Endothelial cell of umbilical vein (primary cell): ENCODE results near the gene ARL3. TPM values are rescaled to one million over a fixed set of nuclear protein-coding genes. Genes with fewer than 3 reads are reported as not detected.

ENCODE experiments used
- BruUV-seq: library from RNA; stranded (reverse); fragments of 400-500 nt; replicated peaks from 2 replicates; lab custom pipeline; 2021; lab: Mats Ljungman, UMichigan
- CTCF ChIA-PET: fragments of 300-600, 350-600 bp; sonication (Branson Sonifier 250); formaldehyde crosslinking; loops from one replicate; lab custom pipeline; 2021; ENCODE audit warnings: antibody characterized with exemption, inconsistent platforms; lab: Charles Lee
- POLR2A ChIA-PET: fragments of 300-600, 350-600 bp; sonication (Branson Sonifier 250); formaldehyde crosslinking; loops from one replicate; lab custom pipeline; 2021; ENCODE audit warnings: antibody characterized with exemption, inconsistent platforms; lab: Charles Lee
- DNase-seq: peaks from one replicate; pipeline ENCODE4 v3.0.0-alpha.2; 2011; ENCODE audit warnings: low read depth, low spot score
- FAIRE-seq: peaks from 2 replicates; lab custom pipeline; 2011; peaks lifted over from hg19 to GRCh38; lab: Jason Lieb, UNC
- H2AFZ ChIP-seq: 2 replicates; pipeline ENCODE4 v1.6.0; 2012; ENCODE audit warnings: low read depth, low read length, control low read depth, inconsistent platforms
- H3K27ac ChIP-seq: 2 replicates; pipeline ENCODE4 v1.5.1; 2011; ENCODE audit warnings: low read depth, mild to moderate bottlenecking, control low read depth, low read length, moderate library complexity; ENCODE audit not compliant: insufficient read depth
- H3K27me3 ChIP-seq, 2 experiments: 2 replicates each; pipeline versions ENCODE4 v1.6.0 to v1.6.1; 2011; ENCODE audit warnings: low read length in 2 of 2, mixed read lengths in 1 of 2; ENCODE audit not compliant: control insufficient read depth in 2 of 2, insufficient read depth in 2 of 2
- H3K36me3 ChIP-seq, 2 experiments: 2 replicates in 1 of 2; 3 replicates in 1 of 2; pipeline ENCODE4 v1.5.1; 2011; ENCODE audit warnings: low read length in 2 of 2, mild to moderate bottlenecking in 1 of 2, moderate library complexity in 1 of 2; ENCODE audit not compliant: control insufficient read depth in 2 of 2, insufficient read depth in 2 of 2; ENCODE audit errors: extremely low read depth in 1 of 2
- H3K4me1 ChIP-seq: 3 replicates; pipeline ENCODE4 v1.5.1; 2011; ENCODE audit warnings: mild to moderate bottlenecking, low read length; ENCODE audit not compliant: control insufficient read depth, insufficient read depth; ENCODE audit errors: extremely low read depth
- H3K4me2 ChIP-seq: 2 replicates; pipeline ENCODE4 v1.6.1; 2011; ENCODE audit warnings: low read length, control low read depth, mixed read lengths; ENCODE audit not compliant: insufficient read depth
- H3K4me3 ChIP-seq, 3 experiments: fragments of 200-600 bp in 1 of 3; sonication (generic), shearing (Covaris generic) in 1 of 3; replicated peaks in 1 of 3; 2 replicates each; pipeline ENCODE4 v1.5.1; 2011 to 2016; ENCODE audit warnings: control low read depth in 3 of 3, low read length in 3 of 3, mild to moderate bottlenecking in 2 of 3, inconsistent platforms in 1 of 3, low read depth in 1 of 3, moderate library complexity in 1 of 3; ENCODE audit not compliant: insufficient read depth in 1 of 3
- H3K79me2 ChIP-seq: 2 replicates; pipeline ENCODE4 v1.6.0; 2012; ENCODE audit warnings: low read length, inconsistent platforms; ENCODE audit not compliant: control insufficient read depth, insufficient read depth
- H3K9ac ChIP-seq: replicated peaks from 2 replicates; pipeline ENCODE3; 2011; ENCODE audit warnings: low read length, control low read depth; ENCODE audit not compliant: insufficient read depth; ENCODE audit errors: extremely low read depth
- H3K9me1 ChIP-seq: replicated peaks from 3 replicates; pipeline ENCODE4 v1.6.0; 2011; ENCODE audit warnings: mild to moderate bottlenecking, low read length; ENCODE audit not compliant: control insufficient read depth, insufficient read depth; ENCODE audit errors: extremely low read depth
- H3K9me3 ChIP-seq: replicated peaks from 2 replicates; pipeline ENCODE4 v1.5.1; 2012; ENCODE audit warnings: low read length, inconsistent platforms; ENCODE audit not compliant: control insufficient read depth, insufficient read depth
- H4K20me1 ChIP-seq: replicated peaks from 2 replicates; pipeline ENCODE3; 2011; ENCODE audit warnings: mild to moderate bottlenecking, low read length; ENCODE audit not compliant: control insufficient read depth, insufficient read depth; ENCODE audit errors: extremely low read depth
- EZH2 ChIP-seq: IDR thresholded peaks from 2 replicates; pipeline ENCODE4 v1.6.1; 2012; ENCODE audit warnings: borderline replicate concordance, low read depth, mild to moderate bottlenecking, moderate library complexity, low read length, inconsistent platforms; ENCODE audit not compliant: severe bottlenecking
- FOS ChIP-seq: IDR thresholded peaks from 2 replicates; pipeline ENCODE4 v1.6.1; 2011; ENCODE audit warnings: mild to moderate bottlenecking, low read length, moderate library complexity, borderline replicate concordance; ENCODE audit not compliant: insufficient read depth
- GATA2 ChIP-seq: IDR thresholded peaks from 2 replicates; pipeline ENCODE4 v1.7.0; 2011; ENCODE audit warnings: low read depth, mild to moderate bottlenecking, moderate library complexity, mixed read lengths, low read length; ENCODE audit not compliant: insufficient read length, insufficient read depth
- JUN ChIP-seq: IDR thresholded peaks from 2 replicates; pipeline ENCODE4 v1.6.1; 2011; ENCODE audit warnings: borderline replicate concordance, low read depth; ENCODE audit not compliant: insufficient read length, insufficient read depth
- MYC ChIP-seq: IDR thresholded peaks from one replicate; pipeline ENCODE4 v1.6.1; 2011; ENCODE audit warnings: mild to moderate bottlenecking, low read depth, low read length
- POLR2A ChIP-seq: IDR thresholded peaks from 2 replicates; pipeline ENCODE4 v1.6.1; 2012; ENCODE audit warnings: low read depth, mild to moderate bottlenecking, control low read depth, low read length
- POLR2AphosphoS5 ChIP-seq: IDR thresholded peaks from 2 replicates; pipeline ENCODE4 v1.6.1; 2012; ENCODE audit warnings: low read depth, mild to moderate bottlenecking, control low read depth, low read length, moderate library complexity; ENCODE audit not compliant: insufficient read depth
- dilution Hi-C: fragments of 300-500 bp; cut with MboI; formaldehyde crosslinking; loops from one replicate; pipeline ENCODE4 v1.15.0; 2019; ENCODE audit warnings: low sequenced_read_pairs; ENCODE audit not compliant: extremely low pct_ligation_motif_present
- intact Hi-C: fragments of 100-400 bp; cut with micrococcal nuclease; formaldehyde crosslinking; loops from one replicate; pipeline ENCODE4 v1.10.0; 2022
- polyA plus RNA-seq, 4 experiments: library from polyadenylated mRNA; depleted of rRNA in 3 of 4; stranded (reverse) in 3 of 4; unstranded in 1 of 4; fragments of >200 nt; gene quantifications; 2 replicates each; pipeline versions ENCODE4 v1.2.1 to v1.2.3, GENCODE V29; 2011 to 2012; ENCODE audit warnings: missing spikeins in 1 of 4
- total RNA-seq: library from RNA; stranded (reverse); gene quantifications from 2 replicates; pipeline ENCODE4 v1.2.3, GENCODE V29; 2021
- TF ChIP-seq, protein P1 (sequence below), 2 donors: IDR thresholded peaks; 1 replicate in 1 of 2; 2 replicates in 1 of 2; pipeline ENCODE4 v1.5.1; 2011; ENCODE audit warnings: low read length in 2 of 2, mild to moderate bottlenecking in 2 of 2, moderate library complexity in 2 of 2, control low read depth in 1 of 2, inconsistent platforms in 1 of 2, low read depth in 1 of 2; ENCODE audit not compliant: insufficient read depth in 1 of 2; ENCODE audit errors: extremely low read depth in 1 of 2
- TF ChIP-seq, protein P2 (sequence below): IDR thresholded peaks from 2 replicates; pipeline ENCODE4 v1.6.1; 2011; ENCODE audit not compliant: insufficient read depth, insufficient read length

ARL3 gene
- total and polyA plus RNA-seq, 2 donors (not counting 3 experiments of a cell fraction or from before 2014, with no cell fraction given), result 6.6 to 11.0 TPM

DNA sequence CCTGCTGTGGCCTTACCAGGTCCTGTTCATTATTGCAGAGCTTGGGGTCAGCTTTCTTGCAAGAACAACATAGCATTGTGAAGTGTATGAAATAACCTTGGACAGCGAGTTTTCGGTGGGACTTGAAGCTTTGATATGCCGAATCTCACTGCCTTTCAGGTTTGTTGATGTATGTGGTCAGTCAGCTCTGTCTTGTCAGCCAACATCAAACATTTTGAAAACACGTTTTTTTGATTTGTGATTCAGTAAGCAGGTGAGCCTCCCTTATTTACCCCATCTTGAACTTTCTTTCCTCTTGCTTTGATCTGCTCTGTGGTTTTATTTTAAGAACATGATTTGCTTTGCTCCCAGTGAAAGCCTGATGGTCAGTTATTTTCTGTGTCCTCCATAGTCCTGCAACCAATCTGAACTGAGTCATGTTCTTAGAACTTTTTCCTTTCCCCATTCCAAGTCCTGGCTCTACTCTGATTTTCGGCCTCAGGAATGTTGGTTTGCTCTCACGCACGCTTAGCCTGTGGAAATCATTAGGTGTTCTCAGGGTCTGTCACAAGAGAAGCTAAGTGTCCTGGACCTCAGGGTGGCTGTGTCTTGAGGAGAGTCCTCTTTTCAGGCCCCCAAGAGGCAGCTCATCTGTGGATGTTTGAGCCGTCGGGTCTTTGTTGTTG lies 38.2 kb upstream of the ARL3 start:
- ChIA-PET POLR2A (no interaction called here), CTCF (interaction anchor here (0.6 to 3.9 kb wide), 25 partner anchors 8 to 149 kb away, joined by 3 to 51 read pairs (median 4); partner anchors contain the start of gene WBP1L)
- no peaks in the 10 kb centered on the region for H3K27me3 ChIP-seq
- TF ChIP-seq, protein P1, sequence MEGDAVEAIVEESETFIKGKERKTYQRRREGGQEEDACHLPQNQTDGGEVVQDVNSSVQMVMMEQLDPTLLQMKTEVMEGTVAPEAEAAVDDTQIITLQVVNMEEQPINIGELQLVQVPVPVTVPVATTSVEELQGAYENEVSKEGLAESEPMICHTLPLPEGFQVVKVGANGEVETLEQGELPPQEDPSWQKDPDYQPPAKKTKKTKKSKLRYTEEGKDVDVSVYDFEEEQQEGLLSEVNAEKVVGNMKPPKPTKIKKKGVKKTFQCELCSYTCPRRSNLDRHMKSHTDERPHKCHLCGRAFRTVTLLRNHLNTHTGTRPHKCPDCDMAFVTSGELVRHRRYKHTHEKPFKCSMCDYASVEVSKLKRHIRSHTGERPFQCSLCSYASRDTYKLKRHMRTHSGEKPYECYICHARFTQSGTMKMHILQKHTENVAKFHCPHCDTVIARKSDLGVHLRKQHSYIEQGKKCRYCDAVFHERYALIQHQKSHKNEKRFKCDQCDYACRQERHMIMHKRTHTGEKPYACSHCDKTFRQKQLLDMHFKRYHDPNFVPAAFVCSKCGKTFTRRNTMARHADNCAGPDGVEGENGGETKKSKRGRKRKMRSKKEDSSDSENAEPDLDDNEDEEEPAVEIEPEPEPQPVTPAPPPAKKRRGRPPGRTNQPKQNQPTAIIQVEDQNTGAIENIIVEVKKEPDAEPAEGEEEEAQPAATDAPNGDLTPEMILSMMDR (IDR thresholded peaks at IDR 0.05; ENCODE audit: extremely low read depth in 1 of 2, insufficient read depth in 1 of 2, low read depth in 1 of 2, low read length in 2 of 2), result no peak
- TF ChIP-seq EZH2 (no peak), GATA2 (no peak), FOS (no peak), JUN (no peak), POLR2AphosphoS5 (no peak), MYC (no peak), POLR2A (no peak)
- TF ChIP-seq, protein P2, sequence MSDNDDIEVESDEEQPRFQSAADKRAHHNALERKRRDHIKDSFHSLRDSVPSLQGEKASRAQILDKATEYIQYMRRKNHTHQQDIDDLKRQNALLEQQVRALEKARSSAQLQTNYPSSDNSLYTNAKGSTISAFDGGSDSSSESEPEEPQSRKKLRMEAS, result no peak
- H3K9me1 ChIP-seq, result no peaks in the 10 kb centered on the region
- BruUV-seq, result no TSS peak
- H4K20me1 ChIP-seq, result no peaks in the 10 kb centered on the region
- FAIRE-seq (no peak), DNase-seq (no peak)
- no peak overlapping the region for H3K27ac ChIP-seq
- intact Hi-C loops (no loop called here), dilution Hi-C loops (no loop called here)
- no peaks in the 10 kb centered on the region for H3K36me3 ChIP-seq
- peaks cover 14% of the 10 kb centered on the region for H3K79me2 ChIP-seq
- peaks cover 6% of the 10 kb centered on the region for H3K4me1 ChIP-seq
- H3K9me3 ChIP-seq, result no peaks in the 10 kb centered on the region
- no peak overlapping the region for H2AFZ ChIP-seq
- H3K4me3 ChIP-seq, result no peak overlapping the region
- no peak overlapping the region for H3K9ac ChIP-seq
- no peak overlapping the region for H3K4me2 ChIP-seq
